ENCODE results near the gene IFT74.

The IFT74 gene

GRCh38 chr9:26975728-26976707 is 19.8 kb downstream of the IFT74 start:
- DNase-seq = peak in 2 of 3 experiments; percentile 29 to 59

GRCh38 chr9:26983340-26983739 is 27.1 kb downstream of the IFT74 start:
- no peak for DNase-seq

- DNase-seq = no peak
Measured at GRCh38 chr9:26995810-26996209, 39.6 kb downstream of the IFT74 start.

GRCh38 chr9:27003426-27004077 is 47.3 kb downstream of the IFT74 start:
- no peak for DNase-seq

- DNase-seq = no peak
Measured at GRCh38 chr9:27005491-27005890, 49.3 kb downstream of the IFT74 start, which contains the start of gene LRRC19. TSS of gene LRRC19 (minus strand) at chr9:27005672. CDS start at chr9:26999694, 5,978 bp downstream.

GRCh38 chr9:27019589-27019988 is 63.4 kb downstream of the IFT74 start:
- DNase-seq = no peak

- no peak for DNase-seq
Measured at GRCh38 chr9:27022920-27023319, 66.7 kb downstream of the IFT74 start.

GRCh38 chr9:27029186-27029585 is 73.0 kb downstream of the IFT74 start:
- no peak for DNase-seq

- peak; percentile 9 to 46 (median 21) for DNase-seq
Measured at GRCh38 chr9:27033815-27034403, 77.7 kb downstream of the IFT74 start.

- DNase-seq = no peak
Measured at GRCh38 chr9:27037499-27037898, 81.3 kb downstream of the IFT74 start.

- no peak for DNase-seq
Measured at GRCh38 chr9:27041746-27042145, 85.5 kb downstream of the IFT74 start.

GRCh38 chr9:27042476-27042875 is 86.3 kb downstream of the IFT74 start:
- no peak for DNase-seq

- no peak for DNase-seq
Measured at GRCh38 chr9:27043176-27043575, 87.0 kb downstream of the IFT74 start.

- no peak for DNase-seq
Measured at GRCh38 chr9:27047136-27047535, 90.9 kb downstream of the IFT74 start.

GRCh38 chr9:27053369-27054022 is 97.3 kb downstream of the IFT74 start:
- DNase-seq = no peak

- no peak for DNase-seq
Measured at GRCh38 chr9:27054125-27054524, 97.9 kb downstream of the IFT74 start.

- no peak for DNase-seq
Measured at GRCh38 chr9:27054841-27055240, 98.6 kb downstream of the IFT74 start.

GRCh38 chr9:27059412-27059811 is 103.2 kb downstream of the IFT74 start:
- DNase-seq = no peak

GRCh38 chr9:27059907-27060306 is 103.7 kb downstream of the IFT74 start:
- no peak for DNase-seq

GRCh38 chr9:27065288-27065687 is 109.1 kb downstream of the IFT74 start:
- no peak for DNase-seq

- no peak for DNase-seq
Measured at GRCh38 chr9:27073841-27074728, 117.9 kb downstream of the IFT74 start.

- DNase-seq = no peak
Measured at GRCh38 chr9:27078685-27079084, 122.5 kb downstream of the IFT74 start.

All from NCI-H1417 (cell line).